HL-60 (cell line): Measurements from ENCODE around the gene FRMD8.

ENCODE experiments used
- CTCF ChIP-seq: IDR thresholded peaks from one replicate; pipeline ENCODE4 v1.5.1; 2011; ENCODE audit warnings: low read length, control low read depth, inconsistent platforms; ENCODE audit not compliant: insufficient read depth
- POLR2AphosphoS5 ChIP-seq: IDR thresholded peaks from 2 replicates; pipeline ENCODE4 v1.6.1; 2012; ENCODE audit warnings: low read depth

- TF ChIP-seq CTCF (no peak), POLR2AphosphoS5 (peak; percentile 63; the same call in 1 of the 2 replicates)
Measured at GRCh38 chr11:65386307-65387140, at the start of gene FRMD8.
